ENCODE measurements around the gene RASGEF1C.

The RASGEF1C gene

GRCh38 chr5:180105827-180106312 is 103.1 kb downstream of the RASGEF1C start:
- no peak for TF ChIP-seq TAF1 (IDR thresholded peaks at IDR 0.05; ENCODE audit: borderline replicate concordance, insufficient read depth, low read length)
- TF ChIP-seq SIN3A (IDR thresholded peaks at IDR 0.05; ENCODE audit: borderline replicate concordance, insufficient read depth, low read length), result no peak
- TF ChIP-seq POLR2AphosphoS5 (IDR thresholded peaks at IDR 0.05; ENCODE audit: low read depth, low read length), result no peak
- no peak for TF ChIP-seq FOXP2 (optimal IDR thresholded peaks at IDR 0.05; ENCODE audit: borderline replicate concordance, extremely low read depth, extremely low read length, insufficient read depth)
- no peak for TF ChIP-seq REST (IDR thresholded peaks at IDR 0.05; ENCODE audit: insufficient read depth in 1 of 2, low read depth in 2 of 2, low read length in 2 of 2)

- no peak for TF ChIP-seq POLR2AphosphoS5 (IDR thresholded peaks at IDR 0.05; ENCODE audit: low read depth, low read length)
- no peak for TF ChIP-seq REST (IDR thresholded peaks at IDR 0.05; ENCODE audit: insufficient read depth in 1 of 2, low read depth in 2 of 2, low read length in 2 of 2)
- TF ChIP-seq FOXP2 (optimal IDR thresholded peaks at IDR 0.05; ENCODE audit: borderline replicate concordance, extremely low read depth, extremely low read length, insufficient read depth), result no peak
- no peak for TF ChIP-seq SIN3A (IDR thresholded peaks at IDR 0.05; ENCODE audit: borderline replicate concordance, insufficient read depth, low read length)
- TF ChIP-seq TAF1 (IDR thresholded peaks at IDR 0.05; ENCODE audit: borderline replicate concordance, insufficient read depth, low read length), result no peak
Measured at GRCh38 chr5:180104168-180104530, 104.9 kb downstream of the RASGEF1C start.

GRCh38 chr5:180103487-180104167 is 105.4 kb downstream of the RASGEF1C start:
- no peak for TF ChIP-seq FOXP2 (optimal IDR thresholded peaks at IDR 0.05; ENCODE audit: borderline replicate concordance, extremely low read depth, extremely low read length, insufficient read depth)
- TF ChIP-seq SIN3A (IDR thresholded peaks at IDR 0.05; ENCODE audit: borderline replicate concordance, insufficient read depth, low read length), result no peak
- TF ChIP-seq TAF1 (IDR thresholded peaks at IDR 0.05; ENCODE audit: borderline replicate concordance, insufficient read depth, low read length), result no peak
- no peak for TF ChIP-seq REST (IDR thresholded peaks at IDR 0.05; ENCODE audit: insufficient read depth in 1 of 2, low read depth in 2 of 2, low read length in 2 of 2)
- no peak for TF ChIP-seq POLR2AphosphoS5 (IDR thresholded peaks at IDR 0.05; ENCODE audit: low read depth, low read length)

- TF ChIP-seq POLR2AphosphoS5 (IDR thresholded peaks at IDR 0.05; ENCODE audit: low read depth, low read length) (no peak), SIN3A (IDR thresholded peaks at IDR 0.05; ENCODE audit: borderline replicate concordance, insufficient read depth, low read length) (no peak), REST (IDR thresholded peaks at IDR 0.05; ENCODE audit: insufficient read depth in 1 of 2, low read depth in 2 of 2, low read length in 2 of 2) (no peak), FOXP2 (optimal IDR thresholded peaks at IDR 0.05; ENCODE audit: borderline replicate concordance, extremely low read depth, extremely low read length, insufficient read depth) (no peak), TAF1 (IDR thresholded peaks at IDR 0.05; ENCODE audit: borderline replicate concordance, insufficient read depth, low read length) (no peak)
Measured at GRCh38 chr5:180102636-180103035, 106.4 kb downstream of the RASGEF1C start.

Measured in PFSK-1 (cell line).